HG03025 (cell line): ENCODE measurements around the gene KLHL26.

ENCODE experiments used
- ATAC-seq: cut with Tn5 transposase; IDR thresholded peaks from one replicate; pipeline ENCODE4 v1.9.1; 2021; ENCODE audit warnings: mild to moderate bottlenecking, moderate library complexity; ENCODE audit not compliant: unreplicated experiment, low FRiP score

Gene KLHL26

GRCh38 chr19:18710996-18711751 is 74.3 kb downstream of the KLHL26 start:
- no peak for ATAC-seq

GRCh38 chr19:18711893-18712292 is 75.1 kb downstream of the KLHL26 start:
- ATAC-seq, result no peak

GRCh38 chr19:18712981-18713380 is 76.2 kb downstream of the KLHL26 start:
- ATAC-seq, result no peak

- no peak for ATAC-seq
These were observed 76.8 kb downstream of the KLHL26 start for GRCh38 chr19:18713550-18714117.

- ATAC-seq, result no peak
These were observed 78.6 kb downstream of the KLHL26 start for GRCh38 chr19:18715416-18715815.

- no peak for ATAC-seq
These were observed 80.0 kb downstream of the KLHL26 start for GRCh38 chr19:18716857-18717256.

- no peak for ATAC-seq
These were observed 80.8 kb downstream of the KLHL26 start for GRCh38 chr19:18717601-18718000.

- ATAC-seq, result no peak
These were observed 81.2 kb downstream of the KLHL26 start for GRCh38 chr19:18718015-18718526.

- ATAC-seq, result no peak
These were observed 82.1 kb downstream of the KLHL26 start for GRCh38 chr19:18718846-18719458.

- ATAC-seq, result no peak
These were observed 82.7 kb downstream of the KLHL26 start for GRCh38 chr19:18719541-18719940.
